ENCODE measurements around the gene PKNOX2.

Gene PKNOX2

DNA sequence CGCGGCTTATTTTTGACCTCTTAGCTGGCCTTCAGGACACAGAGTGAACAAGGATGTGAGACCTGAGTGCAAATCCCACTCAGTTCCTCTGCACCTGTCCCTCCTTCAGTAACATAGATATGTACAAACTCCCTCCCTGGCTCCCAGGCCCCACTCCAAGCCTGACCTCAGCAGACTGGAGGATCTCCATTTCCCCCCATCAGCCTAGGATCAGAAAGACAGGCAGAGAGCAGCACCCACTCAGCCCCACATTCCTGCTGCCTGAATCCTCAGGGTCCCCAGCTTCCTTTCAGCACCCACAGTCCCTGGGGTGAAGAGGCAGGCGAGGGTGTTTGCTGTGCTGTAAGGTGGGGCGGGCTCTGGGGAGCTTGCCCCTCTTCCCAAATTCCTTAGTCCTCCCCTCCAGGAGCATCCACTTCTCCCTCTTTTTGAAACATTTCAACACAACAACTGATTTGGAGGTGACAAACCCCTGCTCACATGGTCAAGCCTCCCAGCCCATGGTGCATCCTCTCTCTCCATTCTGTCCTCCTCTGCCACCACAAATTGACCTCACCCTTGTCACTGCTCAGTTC is 180.4 kb downstream of the PKNOX2 start:
- TF ChIP-seq, protein P1, sequence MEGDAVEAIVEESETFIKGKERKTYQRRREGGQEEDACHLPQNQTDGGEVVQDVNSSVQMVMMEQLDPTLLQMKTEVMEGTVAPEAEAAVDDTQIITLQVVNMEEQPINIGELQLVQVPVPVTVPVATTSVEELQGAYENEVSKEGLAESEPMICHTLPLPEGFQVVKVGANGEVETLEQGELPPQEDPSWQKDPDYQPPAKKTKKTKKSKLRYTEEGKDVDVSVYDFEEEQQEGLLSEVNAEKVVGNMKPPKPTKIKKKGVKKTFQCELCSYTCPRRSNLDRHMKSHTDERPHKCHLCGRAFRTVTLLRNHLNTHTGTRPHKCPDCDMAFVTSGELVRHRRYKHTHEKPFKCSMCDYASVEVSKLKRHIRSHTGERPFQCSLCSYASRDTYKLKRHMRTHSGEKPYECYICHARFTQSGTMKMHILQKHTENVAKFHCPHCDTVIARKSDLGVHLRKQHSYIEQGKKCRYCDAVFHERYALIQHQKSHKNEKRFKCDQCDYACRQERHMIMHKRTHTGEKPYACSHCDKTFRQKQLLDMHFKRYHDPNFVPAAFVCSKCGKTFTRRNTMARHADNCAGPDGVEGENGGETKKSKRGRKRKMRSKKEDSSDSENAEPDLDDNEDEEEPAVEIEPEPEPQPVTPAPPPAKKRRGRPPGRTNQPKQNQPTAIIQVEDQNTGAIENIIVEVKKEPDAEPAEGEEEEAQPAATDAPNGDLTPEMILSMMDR (IDR thresholded peaks at IDR 0.05; ENCODE audit: low read depth, low read length), result no peak
- no peak for DNase-seq (ENCODE audit: extremely low read depth, low read depth)

DNA sequence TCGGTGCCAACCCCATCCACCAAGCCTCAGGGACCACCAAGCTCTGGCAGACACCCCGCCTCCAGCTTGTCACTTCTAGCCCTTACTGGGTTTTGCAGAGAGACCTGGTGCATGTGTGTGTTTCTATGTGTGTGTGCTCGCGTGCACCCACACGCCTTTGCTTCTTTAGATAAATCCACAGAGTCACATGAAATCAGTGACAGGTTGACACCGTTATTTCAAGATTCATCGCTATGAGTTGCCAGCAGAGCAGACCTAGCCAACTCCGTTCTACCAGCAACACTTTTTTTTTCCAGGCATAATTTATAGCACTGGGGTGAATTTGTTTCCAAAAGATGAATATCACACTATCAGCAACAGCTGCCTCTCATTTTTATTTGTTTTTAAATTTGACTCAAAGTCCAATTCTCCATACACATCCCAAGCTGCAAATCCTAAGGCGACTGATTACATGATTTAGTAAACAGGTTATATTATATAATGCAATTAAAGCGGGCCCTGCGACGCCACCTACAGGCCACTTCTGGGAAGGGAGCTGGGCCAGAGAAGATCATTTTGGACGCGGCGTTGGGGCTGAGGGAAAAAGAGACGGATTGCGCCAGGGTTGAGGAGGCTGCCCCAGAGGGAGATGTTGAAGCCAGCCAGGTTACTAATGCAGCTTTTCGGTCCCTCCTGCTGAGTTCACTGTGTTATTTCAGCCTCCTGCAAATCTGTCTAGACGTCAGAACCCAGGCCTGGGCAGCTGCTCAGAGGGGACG is 181.0 kb downstream of the PKNOX2 start:
- TF ChIP-seq, protein P1 (IDR thresholded peaks at IDR 0.05; ENCODE audit: low read depth, low read length), result peak; percentile 94
- DNase-seq (ENCODE audit: extremely low read depth, low read depth), result peak; percentile 23

DNA sequence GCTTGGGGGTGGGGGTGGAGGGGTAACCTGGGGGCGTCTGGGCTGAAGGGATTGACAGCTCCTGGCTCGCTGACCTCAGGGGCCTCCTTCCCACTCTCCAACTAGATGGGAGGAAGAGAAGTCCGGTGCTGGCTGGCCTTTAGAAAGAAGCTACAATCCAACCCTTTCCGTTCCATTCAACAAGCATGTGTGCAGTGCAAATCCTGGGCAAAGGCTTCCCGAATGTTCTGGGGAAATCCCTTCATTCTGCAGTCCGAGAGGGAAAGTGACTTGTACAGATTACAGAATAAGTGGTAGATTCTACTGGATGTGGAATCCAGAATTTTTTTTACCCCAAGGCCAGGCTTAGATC is 181.6 kb downstream of the PKNOX2 start:
- TF ChIP-seq, protein P1 (IDR thresholded peaks at IDR 0.05; ENCODE audit: low read depth, low read length), result no peak
- no peak for DNase-seq (ENCODE audit: extremely low read depth, low read depth)

DNA sequence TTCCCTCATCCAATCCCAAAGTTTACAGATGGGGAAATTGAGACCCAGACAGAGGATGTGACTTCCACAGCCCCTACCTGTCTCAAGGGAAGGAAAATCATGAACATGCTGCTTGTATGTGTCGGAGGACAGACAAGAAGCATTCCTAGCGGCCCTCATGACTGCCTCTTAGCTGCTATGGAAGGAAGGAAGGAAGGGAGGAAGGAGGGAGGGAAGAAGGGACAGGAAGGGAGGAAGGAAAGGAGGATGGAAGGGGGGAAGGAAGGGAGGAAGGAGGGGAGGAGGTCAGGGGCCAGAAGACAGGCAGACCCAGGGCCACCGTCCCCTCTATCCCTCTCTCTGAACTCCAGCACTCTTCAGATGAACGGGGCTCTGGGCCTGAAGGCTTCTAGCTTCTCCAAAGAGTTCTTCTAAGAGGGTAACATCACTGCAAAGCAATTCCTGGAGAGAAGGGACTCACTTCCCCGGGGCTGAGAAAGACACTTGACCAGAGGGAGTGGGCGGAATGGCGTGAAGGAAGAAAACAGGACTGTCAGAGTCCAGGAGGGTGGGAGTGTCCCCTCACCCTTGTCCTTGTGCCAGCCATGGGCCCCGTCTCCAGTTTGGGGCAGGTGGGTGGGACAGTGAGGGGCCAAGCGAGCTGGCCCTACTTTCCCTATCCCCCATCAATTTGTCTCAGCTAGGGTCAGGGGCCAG is 182.2 kb downstream of the PKNOX2 start:
- TF ChIP-seq, protein P1 (IDR thresholded peaks at IDR 0.05; ENCODE audit: low read depth, low read length), result no peak
- no peak for DNase-seq (ENCODE audit: extremely low read depth, low read depth)

DNA sequence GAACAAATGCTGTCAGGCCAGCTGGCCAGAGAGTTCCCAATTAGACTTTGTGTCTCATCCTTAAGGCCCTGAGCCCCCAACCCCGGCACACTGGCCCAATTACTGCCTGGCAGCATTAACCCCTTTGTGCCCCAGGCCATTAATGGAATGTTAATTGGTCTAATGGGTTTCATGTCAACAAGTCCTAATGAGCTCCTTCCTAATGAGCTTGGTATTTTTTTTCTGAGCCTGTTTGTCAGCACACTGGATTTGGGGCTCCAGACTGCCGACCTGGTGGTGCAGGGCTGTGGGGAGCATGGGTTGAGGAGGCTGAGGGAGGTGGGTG is 182.7 kb downstream of the PKNOX2 start:
- TF ChIP-seq, protein P1 (IDR thresholded peaks at IDR 0.05; ENCODE audit: low read depth, low read length), result no peak
- no peak for DNase-seq (ENCODE audit: extremely low read depth, low read depth)

DNA sequence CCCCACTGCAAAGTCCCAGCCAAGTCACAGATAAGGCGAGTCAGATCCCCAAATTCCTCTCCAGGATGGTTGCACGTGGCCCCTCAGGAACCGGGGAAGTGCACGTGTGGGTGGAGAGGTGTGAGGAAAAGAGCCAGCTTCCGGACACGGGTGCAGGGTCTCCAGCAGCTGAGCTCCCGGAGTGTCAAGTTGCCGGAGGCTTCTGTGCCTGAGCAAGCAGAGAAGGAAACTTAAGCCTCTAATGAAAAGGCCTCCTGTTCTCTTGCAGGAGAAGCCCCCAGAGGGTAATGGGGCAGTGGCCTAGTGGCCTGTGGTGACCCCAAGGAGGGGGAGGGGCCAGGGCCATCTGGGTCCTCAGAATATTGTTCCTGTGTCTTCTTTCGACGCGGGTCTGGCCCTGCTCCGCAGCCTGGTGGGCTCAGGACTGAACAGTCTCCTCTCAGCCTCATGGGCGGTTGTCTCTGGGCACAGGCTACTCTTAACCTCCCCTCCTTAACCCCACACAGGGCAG is 183.6 kb downstream of the PKNOX2 start:
- no peak for DNase-seq (ENCODE audit: extremely low read depth, low read depth)
- TF ChIP-seq, protein P1 (IDR thresholded peaks at IDR 0.05; ENCODE audit: low read depth, low read length), result no peak
